ENCODE data around the gene PLSCR4. TPM values are rescaled to one million over a fixed set of nuclear protein-coding genes. Genes with fewer than 3 reads are reported as not detected.

The PLSCR4 gene
- polyA plus RNA-seq, 2 of the 4 experiments (the other 2 are of a cell fraction): 8.3 to 17.2 TPM

DNA sequence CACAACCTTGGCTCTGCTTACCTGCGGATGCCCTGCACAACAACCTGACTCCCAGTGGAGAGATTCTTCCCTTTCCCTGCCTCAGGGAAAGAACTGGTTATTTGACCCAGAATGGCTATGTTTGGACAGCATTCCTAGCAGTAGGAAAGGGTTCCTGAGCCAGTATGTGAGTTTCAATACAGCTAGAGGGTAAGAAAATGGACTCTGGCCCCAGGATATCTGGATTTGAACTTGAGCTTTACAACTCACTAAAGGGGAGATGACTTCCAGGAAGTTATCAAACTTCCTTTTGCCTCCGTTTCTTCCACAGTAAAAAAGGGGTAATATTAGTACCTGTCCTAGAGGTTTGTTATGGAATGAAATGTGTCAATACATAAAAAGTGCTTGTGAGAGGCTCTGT is 28.1 kb upstream of the PLSCR4 start:
- TF ChIP-seq ZC3H11A (IDR thresholded peaks at IDR 0.05) (no peak), HMGXB4 (CRISPR knock-in tag; IDR thresholded peaks at IDR 0.05; ENCODE audit: borderline replicate concordance) (no peak), RCOR1 (IDR thresholded peaks at IDR 0.05; ENCODE audit: low read depth, low read length) (no peak), ZSCAN20 (CRISPR knock-in tag; IDR thresholded peaks at IDR 0.05) (no peak), HOXA7 (CRISPR knock-in tag; IDR thresholded peaks at IDR 0.05) (no peak), JUNB (IDR thresholded peaks at IDR 0.05) (no peak)
- TF ChIP-seq, protein P1, sequence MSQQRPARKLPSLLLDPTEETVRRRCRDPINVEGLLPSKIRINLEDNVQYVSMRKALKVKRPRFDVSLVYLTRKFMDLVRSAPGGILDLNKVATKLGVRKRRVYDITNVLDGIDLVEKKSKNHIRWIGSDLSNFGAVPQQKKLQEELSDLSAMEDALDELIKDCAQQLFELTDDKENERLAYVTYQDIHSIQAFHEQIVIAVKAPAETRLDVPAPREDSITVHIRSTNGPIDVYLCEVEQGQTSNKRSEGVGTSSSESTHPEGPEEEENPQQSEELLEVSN (IDR thresholded peaks at IDR 0.05; ENCODE audit: borderline replicate concordance, low read depth): no peak
- Histone ChIP-seq H3K9me3 (no peaks in the 10 kb centered on the region), H3K4me3 (no peak overlapping the region), H3K4me2 (no peak overlapping the region), H3K4me1 (peaks cover 9% of the 10 kb centered on the region), H3K27ac (no peak overlapping the region)
- 91% methylated on average over 2 of the region's 2 CpGs for WGBS (ENCODE audit: missing lambda C conversion rate)
- ATAC-seq (no peak), FAIRE-seq (no peak), DNase-seq (ENCODE audit: low read depth in 1 of 2, low spot score in 1 of 2) (no peak)
- POLR2A ChIA-PET: no interaction called here
- CTCF ChIA-PET: no interaction called here

DNA sequence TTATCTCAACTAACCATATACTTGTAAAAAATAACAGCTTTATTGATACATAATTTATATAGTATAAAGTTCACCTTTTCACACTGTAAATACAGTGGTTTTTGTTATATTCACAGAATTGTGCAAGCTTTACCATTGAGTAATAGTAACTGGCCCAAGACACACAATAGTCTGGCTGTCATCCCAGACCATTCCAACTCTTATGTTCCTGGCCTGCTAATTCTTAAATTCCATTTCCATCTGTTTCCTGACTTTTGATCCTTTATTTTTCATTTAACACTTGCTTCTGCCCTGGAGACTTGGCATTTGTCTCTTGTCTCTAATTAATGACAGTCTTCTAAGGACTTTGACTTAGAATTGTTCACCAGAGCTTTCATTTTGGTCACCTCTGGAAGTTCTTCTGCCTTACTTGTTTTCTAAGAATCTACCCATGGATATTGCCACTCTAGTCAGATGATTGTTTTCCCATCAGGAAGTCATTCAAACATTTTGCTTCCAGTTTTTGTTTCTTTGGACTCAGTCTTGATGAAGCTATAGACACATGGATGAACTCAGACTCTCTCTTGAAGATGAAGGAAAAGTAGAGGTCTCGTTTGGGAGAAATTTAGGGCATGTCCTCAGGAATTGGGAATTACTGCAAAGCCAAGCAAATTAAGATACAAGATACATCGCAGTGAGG is 27.2 kb upstream of the PLSCR4 start:
- TF ChIP-seq NR3C1 (IDR thresholded peaks at IDR 0.05) (no peak), CEBPB (IDR thresholded peaks at IDR 0.05) (peak; percentile 75 to 80; a peak in 3 of 4 replicates), HES2 (IDR thresholded peaks at IDR 0.05) (peak; percentile 37; the same call in 1 of the 2 replicates), CHD2 (IDR thresholded peaks at IDR 0.05; ENCODE audit: low read length, partially characterized antibody) (no peak), BCL3 (IDR thresholded peaks at IDR 0.05) (no peak)
- Histone ChIP-seq H3K27ac (no peak overlapping the region), H3K9me3 (no peaks in the 10 kb centered on the region), H3K4me3 (no peak overlapping the region), H3K4me1 (peaks cover 9% of the 10 kb centered on the region), H3K4me2 (peak overlapping the region; percentile 22)
- DNase-seq (ENCODE audit: low read depth in 1 of 2, low spot score in 1 of 2): peak in 1 of 2 experiments; percentile 19
- FAIRE-seq: peak; percentile 65
- WGBS (ENCODE audit: missing lambda C conversion rate): 80% methylated on average over 2 of the region's 2 CpGs
- CTCF ChIA-PET: interaction anchor here (0.5 to 1.5 kb wide), 2 partner anchors 16 to 23 kb away, joined by 4 to 5 read pairs; no protein-coding TSS in a partner anchor
- no peak for ATAC-seq
- POLR2A ChIA-PET: no interaction called here

DNA sequence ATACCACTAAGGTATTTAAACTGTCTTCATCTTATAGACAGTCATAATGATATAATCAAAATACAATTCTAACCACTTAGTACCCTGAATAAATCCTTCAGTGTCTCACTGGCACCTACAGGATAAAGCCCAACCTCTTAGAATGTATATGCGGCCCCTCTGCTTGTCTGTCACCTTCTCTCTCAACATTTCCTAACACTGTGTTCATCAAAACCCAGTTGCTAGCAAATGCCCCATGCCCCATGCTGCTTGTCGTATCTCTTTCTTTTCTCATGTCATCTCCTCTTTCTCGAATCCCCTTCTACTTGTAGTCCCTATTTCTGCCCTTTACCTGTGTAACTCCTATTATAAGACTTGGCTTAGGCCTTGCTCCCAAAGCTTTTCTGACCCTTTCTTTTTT is 24.6 kb upstream of the PLSCR4 start:
- WGBS (ENCODE audit: missing lambda C conversion rate): 83% methylated on average over 3 of the region's 3 CpGs
- Histone ChIP-seq H3K9me3 (no peaks in the 10 kb centered on the region), H3K4me3 (no peak overlapping the region), H3K4me1 (peaks cover 9% of the 10 kb centered on the region), H3K4me2 (no peak overlapping the region), H3K27ac (no peak overlapping the region)
- ChIA-PET POLR2A (no interaction called here), CTCF (no interaction called here)
- TF ChIP-seq EHF (CRISPR knock-in tag; IDR thresholded peaks at IDR 0.05) (no peak), POLR2AphosphoS2 (conservative IDR thresholded peaks at IDR 0.05; ENCODE audit: low read length) (no peak), CBX2 (IDR thresholded peaks at IDR 0.05; ENCODE audit: borderline replicate concordance, low read depth) (no peak), ESRRA (IDR thresholded peaks at IDR 0.05; ENCODE audit: borderline replicate concordance, low read length) (no peak)
- FAIRE-seq (no peak), DNase-seq (ENCODE audit: low read depth in 1 of 2, low spot score in 1 of 2) (no peak), ATAC-seq (no peak)

DNA sequence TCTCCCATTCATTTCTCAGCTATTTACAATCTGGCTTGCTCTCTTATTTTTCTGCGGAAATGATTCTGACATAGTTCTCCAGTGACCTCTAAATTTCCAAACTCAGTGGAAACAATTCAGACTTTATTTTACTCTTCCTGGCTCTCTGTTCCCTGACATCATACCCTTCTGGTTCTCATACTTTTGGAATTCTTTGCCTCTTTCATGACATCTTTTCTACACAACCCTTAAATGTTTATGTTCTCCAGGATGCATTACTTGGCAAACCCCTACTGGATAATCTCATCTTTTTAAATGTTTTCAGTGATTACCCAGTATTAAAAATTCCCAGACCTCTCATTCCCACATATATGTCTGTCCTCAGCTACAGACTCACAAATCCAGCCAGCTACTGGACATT is 23.9 kb upstream of the PLSCR4 start:
- POLR2A ChIA-PET: no interaction called here
- CTCF ChIA-PET: no interaction called here
- Histone ChIP-seq H3K27ac (no peak overlapping the region), H3K9me3 (no peaks in the 10 kb centered on the region), H3K4me1 (peaks cover 9% of the 10 kb centered on the region), H3K4me3 (no peak overlapping the region), H3K4me2 (no peak overlapping the region)
- DNase-seq (ENCODE audit: low read depth in 1 of 2, low spot score in 1 of 2) (no peak), ATAC-seq (no peak), FAIRE-seq (no peak)
- 97% methylated on average over 1 of the region's 1 CpG for WGBS (ENCODE audit: missing lambda C conversion rate)
- no peak for TF ChIP-seq EHMT2 (IDR thresholded peaks at IDR 0.05; ENCODE audit: low read depth)
- no peak for TF ChIP-seq MAZ (IDR thresholded peaks at IDR 0.05; ENCODE audit: borderline replicate concordance, low read depth, low read length)
- no peak for TF ChIP-seq TP53 (CRISPR knock-in tag; IDR thresholded peaks at IDR 0.05)
- TF ChIP-seq CBX2 (IDR thresholded peaks at IDR 0.05; ENCODE audit: borderline replicate concordance, low read depth): no peak
- TF ChIP-seq CBX8 (IDR thresholded peaks at IDR 0.05): no peak
- no peak for TF ChIP-seq CEBPB (IDR thresholded peaks at IDR 0.05)
- TF ChIP-seq BCL3 (IDR thresholded peaks at IDR 0.05): no peak

Data from A549 (cell line).